Activated CD8-positive, alpha-beta T cell treated with anti-CD3 and anti-CD28 coated beads for 36 hours (primary cell): ENCODE results near the gene MAST2. TPM values are rescaled to one million over a fixed set of nuclear protein-coding genes. Genes with fewer than 3 reads are reported as not detected.

Experiments used
- ATAC-seq: fragments of 200-7000 bp; cut with Tn5 transposase; one replicate; pipeline ENCODE4 v1.10.0; 2021; ENCODE audit warnings: mild to moderate bottlenecking, moderate library complexity
- CTCF ChIA-PET: fragments of 350-600 bp; sonication (Branson Sonifier 250); formaldehyde crosslinking; loops from one replicate; lab custom pipeline; 2021; ENCODE audit warnings: antibody characterized with exemption; lab: Charles Lee
- POLR2A ChIA-PET: fragments of 350-600 bp; sonication (Branson Sonifier 250); formaldehyde crosslinking; loops from one replicate; lab custom pipeline; 2021; ENCODE audit warnings: antibody characterized with exemption; lab: Charles Lee
- DNase-seq: peaks from one replicate; pipeline ENCODE4 v3.0.0-alpha.2; 2020
- H3K27ac Mint-ChIP-seq: one replicate; pipeline ENCODE4 v1.8.0; 2021; ENCODE audit warnings: mild to moderate bottlenecking, mixed read lengths
- H3K27me3 Mint-ChIP-seq: one replicate; pipeline ENCODE4 v1.8.0; 2021; ENCODE audit warnings: mixed read lengths
- H3K36me3 Mint-ChIP-seq: one replicate; pipeline ENCODE4 v1.8.0; 2021; ENCODE audit warnings: low read depth, mixed read lengths
- H3K4me1 Mint-ChIP-seq: one replicate; pipeline ENCODE4 v1.8.0; 2021; ENCODE audit warnings: low read depth, mixed read lengths
- H3K4me3 Mint-ChIP-seq: one replicate; pipeline ENCODE4 v1.8.0; 2021; ENCODE audit warnings: mild to moderate bottlenecking, moderate library complexity, mixed read lengths
- H3K9me3 Mint-ChIP-seq: one replicate; pipeline ENCODE4 v1.8.0; 2021; ENCODE audit warnings: mixed read lengths
- CTCF ChIP-seq: fragments of 200-600 bp; IDR thresholded peaks from one replicate; pipeline ENCODE4 v1.8.0; 2022; ENCODE audit warnings: antibody characterized with exemption, mild to moderate bottlenecking
- intact Hi-C: fragments of 100-400 bp; cut with micrococcal nuclease; formaldehyde crosslinking; loops from one replicate; pipeline ENCODE4 v1.10.0; 2022
- total RNA-seq, 2 experiments: library from RNA; stranded (reverse); gene quantifications; one replicate each; pipeline ENCODE4 v1.2.3, GENCODE V29; 2021

The MAST2 gene
- total RNA-seq, 2 experiments from 2014 or later, result 18.2 to 19.5 TPM

- POLR2A ChIA-PET, result interaction anchor here (0.6 kb wide), 1 partner anchor 9 kb away, joined by 3 read pairs; no protein-coding TSS in a partner anchor
- DNase-seq (no peak), ATAC-seq (no peak)
- Mint-ChIP-seq H3K36me3 (no peaks in the 10 kb centered on the region), H3K27me3 (peaks cover 14% of the 10 kb centered on the region), H3K4me3 (no peak overlapping the region), H3K27ac (no peak overlapping the region), H3K4me1 (peaks cover 17% of the 10 kb centered on the region), H3K9me3 (no peaks in the 10 kb centered on the region)
- CTCF ChIA-PET, result no interaction called here
- intact Hi-C loops, result no loop called here
- no peak for TF ChIP-seq CTCF
Measured at GRCh38 chr1:45789601-45790000, 13.8 kb upstream of the MAST2 start.

GRCh38 chr1:45792744-45793143 lies 10.7 kb upstream of the MAST2 start:
- intact Hi-C loops, result no loop called here
- H3K4me1 Mint-ChIP-seq, result no peaks in the 10 kb centered on the region
- H3K36me3 Mint-ChIP-seq, result no peaks in the 10 kb centered on the region
- ChIA-PET POLR2A (no interaction called here), CTCF (no interaction called here)
- no peak overlapping the region for H3K27ac Mint-ChIP-seq
- peaks cover 9% of the 10 kb centered on the region for H3K27me3 Mint-ChIP-seq
- H3K9me3 Mint-ChIP-seq, result no peaks in the 10 kb centered on the region
- no peak overlapping the region for H3K4me3 Mint-ChIP-seq
- no peak for TF ChIP-seq CTCF
- no peak for DNase-seq
- no peak for ATAC-seq

GRCh38 chr1:45793942-45794604 lies 9.3 kb upstream of the MAST2 start:
- Mint-ChIP-seq H3K4me3 (no peak overlapping the region), H3K9me3 (no peaks in the 10 kb centered on the region), H3K4me1 (no peaks in the 10 kb centered on the region), H3K27me3 (peaks cover 6% of the 10 kb centered on the region), H3K36me3 (no peaks in the 10 kb centered on the region), H3K27ac (no peak overlapping the region)
- POLR2A ChIA-PET, result no interaction called here
- no peak for TF ChIP-seq CTCF
- ATAC-seq, result no peak
- intact Hi-C loops, result no loop called here
- CTCF ChIA-PET, result no interaction called here
- no peak for DNase-seq

- no peaks in the 10 kb centered on the region for H3K9me3 Mint-ChIP-seq
- H3K36me3 Mint-ChIP-seq, result no peaks in the 10 kb centered on the region
- intact Hi-C loops, result no loop called here
- ChIA-PET POLR2A (no interaction called here), CTCF (no interaction called here)
- H3K27ac Mint-ChIP-seq, result no peak overlapping the region
- ATAC-seq (no peak), DNase-seq (no peak)
- no peaks in the 10 kb centered on the region for H3K4me1 Mint-ChIP-seq
- peaks cover 4% of the 10 kb centered on the region for H3K27me3 Mint-ChIP-seq
- H3K4me3 Mint-ChIP-seq, result no peak overlapping the region
- no peak for TF ChIP-seq CTCF
Measured at GRCh38 chr1:45796381-45796780, 7.0 kb upstream of the MAST2 start.

- H3K4me1 Mint-ChIP-seq, result peaks cover under 1% of the 10 kb centered on the region
- no peak overlapping the region for H3K27ac Mint-ChIP-seq
- POLR2A ChIA-PET, result no interaction called here
- no peak for ATAC-seq
- H3K36me3 Mint-ChIP-seq, result no peaks in the 10 kb centered on the region
- CTCF ChIA-PET, result interaction anchor here (0.6 kb wide), 1 partner anchor 64 kb away, joined by 3 read pairs; no protein-coding TSS in a partner anchor
- DNase-seq, result no peak
- H3K4me3 Mint-ChIP-seq, result no peak overlapping the region
- peaks cover 4% of the 10 kb centered on the region for H3K27me3 Mint-ChIP-seq
- intact Hi-C loops, result no loop called here
- no peak for TF ChIP-seq CTCF
- H3K9me3 Mint-ChIP-seq, result no peaks in the 10 kb centered on the region
Measured at GRCh38 chr1:45796946-45797345, 6.5 kb upstream of the MAST2 start.
